ENCODE data around the gene PDE8A. TPM values are rescaled to one million over a fixed set of nuclear protein-coding genes. Genes with fewer than 3 reads are reported as not detected.
"Not testable (repeated sequence)": the region's sequence is repeated elsewhere in the genome, so short reads cannot be mapped to it uniquely, and the experiment has no call there.

PDE8A gene
- total RNA-seq, 1 experiment from 2014 or later = 32.0 TPM

DNA sequence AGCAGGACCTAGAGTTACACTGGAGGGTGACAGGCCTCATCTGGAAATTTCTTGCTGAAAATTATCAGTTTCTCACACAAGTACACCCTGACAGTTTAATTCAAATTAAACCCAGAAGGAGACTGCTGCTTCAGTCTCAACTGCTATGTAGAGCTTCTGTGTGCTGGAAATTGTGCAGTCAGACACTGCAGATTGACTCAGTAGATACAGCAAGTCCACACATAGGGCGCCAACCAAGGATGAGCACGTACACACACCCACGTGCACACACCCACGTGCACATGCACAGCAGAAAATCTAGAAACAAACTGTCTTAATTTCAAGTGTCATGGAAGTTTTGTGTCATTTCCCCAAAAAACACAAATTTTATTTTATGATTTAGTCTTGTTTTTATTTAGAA is 192.9 kb downstream of the PDE8A start:
- Mint-ChIP-seq H3K27ac (ENCODE audit: unreplicated experiment) (no peak overlapping the region), H3K4me3 (ENCODE audit: unreplicated experiment) (no peak overlapping the region), H3K9me3 (ENCODE audit: unreplicated experiment) (peaks cover 33% of the 10 kb centered on the region), H3K27me3 (ENCODE audit: insufficient read depth, unreplicated experiment) (no peaks in the 10 kb centered on the region), H3K36me3 (ENCODE audit: insufficient read depth, unreplicated experiment) (peaks cover 6% of the 10 kb centered on the region), H3K4me1 (ENCODE audit: low read depth, unreplicated experiment) (no peaks in the 10 kb centered on the region)
- BruUV-seq (replicated peaks) = no TSS peak
- Histone ChIP-seq H3K9me3 (peaks cover 4% of the 10 kb centered on the region; the same call in 1 of the 2 replicates), H3K27me3 (replicated peaks; ENCODE audit: control insufficient read depth, insufficient read depth, low read length) (no peaks in the 10 kb centered on the region), H3K4me1 (no peaks in the 10 kb centered on the region), H3K4me3 (ENCODE audit: low read depth, low read length) (no peak overlapping the region), H3K36me3 (ENCODE audit: control insufficient read depth, insufficient read depth, low read length) (no peaks in the 10 kb centered on the region)
- no peak for DNase-seq
- CTCF ChIA-PET = no interaction called here
- POLR2A ChIA-PET = no interaction called here
- intact Hi-C loops (cut with micrococcal nuclease; ENCODE audit: unreplicated experiment) = no loop called here
- TF ChIP-seq, protein P1, sequence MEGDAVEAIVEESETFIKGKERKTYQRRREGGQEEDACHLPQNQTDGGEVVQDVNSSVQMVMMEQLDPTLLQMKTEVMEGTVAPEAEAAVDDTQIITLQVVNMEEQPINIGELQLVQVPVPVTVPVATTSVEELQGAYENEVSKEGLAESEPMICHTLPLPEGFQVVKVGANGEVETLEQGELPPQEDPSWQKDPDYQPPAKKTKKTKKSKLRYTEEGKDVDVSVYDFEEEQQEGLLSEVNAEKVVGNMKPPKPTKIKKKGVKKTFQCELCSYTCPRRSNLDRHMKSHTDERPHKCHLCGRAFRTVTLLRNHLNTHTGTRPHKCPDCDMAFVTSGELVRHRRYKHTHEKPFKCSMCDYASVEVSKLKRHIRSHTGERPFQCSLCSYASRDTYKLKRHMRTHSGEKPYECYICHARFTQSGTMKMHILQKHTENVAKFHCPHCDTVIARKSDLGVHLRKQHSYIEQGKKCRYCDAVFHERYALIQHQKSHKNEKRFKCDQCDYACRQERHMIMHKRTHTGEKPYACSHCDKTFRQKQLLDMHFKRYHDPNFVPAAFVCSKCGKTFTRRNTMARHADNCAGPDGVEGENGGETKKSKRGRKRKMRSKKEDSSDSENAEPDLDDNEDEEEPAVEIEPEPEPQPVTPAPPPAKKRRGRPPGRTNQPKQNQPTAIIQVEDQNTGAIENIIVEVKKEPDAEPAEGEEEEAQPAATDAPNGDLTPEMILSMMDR (IDR thresholded peaks at IDR 0.05; ENCODE audit: insufficient read depth in 1 of 2, low read depth in 1 of 2, low read length in 1 of 2, severe bottlenecking in 1 of 2, unreplicated experiment in 1 of 2) = no peak

DNA sequence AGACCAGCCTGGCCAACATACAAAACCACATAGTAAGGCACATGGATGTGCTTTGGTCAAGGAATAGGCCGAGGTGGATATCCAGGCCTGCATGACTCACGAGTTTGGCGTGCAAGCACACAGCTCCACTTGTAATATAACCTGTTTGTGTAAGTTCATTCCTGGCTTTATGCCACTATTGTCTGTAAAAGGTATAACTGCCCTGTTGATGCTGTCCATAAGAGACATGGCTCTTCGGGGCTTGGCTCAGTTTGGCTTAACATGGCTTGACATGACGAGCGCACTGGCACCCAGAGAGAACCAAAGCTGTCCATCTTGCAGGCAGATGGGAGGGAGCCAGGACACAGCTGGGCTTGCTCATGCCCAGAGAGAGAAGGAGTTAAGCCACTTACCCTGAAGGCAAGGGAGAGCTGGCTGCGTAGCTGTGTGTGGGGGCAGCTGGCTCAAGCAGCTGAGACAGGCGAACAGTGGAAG is 195.4 kb downstream of the PDE8A start:
- peaks cover 12% of the 10 kb centered on the region for H3K9me3 Mint-ChIP-seq (ENCODE audit: unreplicated experiment)
- H3K4me3 Mint-ChIP-seq (ENCODE audit: unreplicated experiment); H3K27ac Mint-ChIP-seq (ENCODE audit: unreplicated experiment); H3K36me3 Mint-ChIP-seq (ENCODE audit: insufficient read depth, unreplicated experiment); H3K27me3 Mint-ChIP-seq (ENCODE audit: insufficient read depth, unreplicated experiment); BruUV-seq (replicated peaks); H3K9me3 ChIP-seq; H3K36me3 ChIP-seq (ENCODE audit: control insufficient read depth, insufficient read depth, low read length); POLR2A ChIA-PET; H3K4me1 Mint-ChIP-seq (ENCODE audit: low read depth, unreplicated experiment); H3K27me3 ChIP-seq (replicated peaks; ENCODE audit: control insufficient read depth, insufficient read depth, low read length); H3K4me3 ChIP-seq (ENCODE audit: low read depth, low read length); H3K4me1 ChIP-seq; intact Hi-C loops (cut with micrococcal nuclease; ENCODE audit: unreplicated experiment): not testable (repeated sequence)
- peak; percentile 12 to 49 for DNase-seq
- CTCF ChIA-PET = interaction anchor here (0.9 kb wide), 1 partner anchor 8 kb away, joined by 3 read pairs; no protein-coding TSS in a partner anchor

DNA sequence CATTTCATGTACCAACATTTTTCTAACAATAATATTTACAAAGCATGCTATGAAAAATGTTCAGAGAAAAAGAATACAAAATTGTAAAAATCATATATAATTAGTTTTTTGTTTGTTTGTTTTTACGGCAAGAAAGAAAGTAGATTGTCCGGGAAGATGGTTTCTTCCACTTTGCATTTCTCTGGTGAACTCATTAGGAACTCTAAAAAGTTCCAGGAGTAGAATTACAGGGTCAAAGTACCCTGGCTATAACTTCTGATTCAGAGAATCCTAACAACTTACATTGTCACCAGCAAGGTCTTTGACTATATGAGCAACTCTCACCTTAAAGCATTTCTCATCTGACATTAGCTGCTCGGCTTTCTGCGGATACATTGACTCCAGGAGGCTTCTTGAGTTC is 196.7 kb downstream of the PDE8A start:
- Histone ChIP-seq H3K27me3 (replicated peaks; ENCODE audit: control insufficient read depth, insufficient read depth, low read length) (no peaks in the 10 kb centered on the region), H3K4me1 (no peaks in the 10 kb centered on the region), H3K9me3 (no peaks in the 10 kb centered on the region), H3K4me3 (ENCODE audit: low read depth, low read length) (no peak overlapping the region), H3K36me3 (ENCODE audit: control insufficient read depth, insufficient read depth, low read length) (no peaks in the 10 kb centered on the region)
- H3K36me3 Mint-ChIP-seq (ENCODE audit: insufficient read depth, unreplicated experiment) = no peaks in the 10 kb centered on the region
- H3K4me1 Mint-ChIP-seq (ENCODE audit: low read depth, unreplicated experiment) = no peaks in the 10 kb centered on the region
- no TSS peak for BruUV-seq (replicated peaks)
- TF ChIP-seq, protein P1 (IDR thresholded peaks at IDR 0.05; ENCODE audit: insufficient read depth in 1 of 2, low read depth in 1 of 2, low read length in 1 of 2, severe bottlenecking in 1 of 2, unreplicated experiment in 1 of 2) = no peak
- CTCF ChIA-PET = no interaction called here
- intact Hi-C loops (cut with micrococcal nuclease; ENCODE audit: unreplicated experiment) = no loop called here
- no peak overlapping the region for H3K4me3 Mint-ChIP-seq (ENCODE audit: unreplicated experiment)
- no peaks in the 10 kb centered on the region for H3K9me3 Mint-ChIP-seq (ENCODE audit: unreplicated experiment)
- H3K27ac Mint-ChIP-seq (ENCODE audit: unreplicated experiment) = no peak overlapping the region
- DNase-seq = no peak
- POLR2A ChIA-PET = no interaction called here
- H3K27me3 Mint-ChIP-seq (ENCODE audit: insufficient read depth, unreplicated experiment) = no peaks in the 10 kb centered on the region

DNA sequence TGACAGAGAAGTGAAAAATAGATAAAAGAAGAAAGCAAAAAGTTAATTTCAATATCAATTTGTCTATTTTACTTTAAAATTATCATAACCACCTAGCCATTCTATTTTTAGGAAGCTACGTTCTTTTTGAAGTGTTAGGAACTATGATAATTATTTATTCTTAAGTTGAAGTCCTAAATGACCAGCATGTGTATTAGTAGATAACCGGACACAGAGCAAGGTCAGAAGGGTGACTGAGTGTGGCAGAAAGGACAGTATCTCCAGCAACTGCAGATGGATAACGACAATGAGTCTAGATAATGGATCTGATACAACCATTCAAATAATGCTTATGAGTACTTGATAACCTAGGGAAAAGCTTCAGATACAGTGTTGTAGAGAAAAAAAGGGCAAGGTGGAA is 198.0 kb downstream of the PDE8A start:
- no peaks in the 10 kb centered on the region for H3K27me3 ChIP-seq (replicated peaks; ENCODE audit: control insufficient read depth, insufficient read depth, low read length)
- no peak overlapping the region for H3K4me3 ChIP-seq (ENCODE audit: low read depth, low read length)
- Mint-ChIP-seq H3K36me3 (ENCODE audit: insufficient read depth, unreplicated experiment) (no peaks in the 10 kb centered on the region), H3K9me3 (ENCODE audit: unreplicated experiment) (no peaks in the 10 kb centered on the region), H3K27ac (ENCODE audit: unreplicated experiment) (no peak overlapping the region), H3K4me1 (ENCODE audit: low read depth, unreplicated experiment) (no peaks in the 10 kb centered on the region), H3K4me3 (ENCODE audit: unreplicated experiment) (no peak overlapping the region), H3K27me3 (ENCODE audit: insufficient read depth, unreplicated experiment) (no peaks in the 10 kb centered on the region)
- H3K9me3 ChIP-seq = no peaks in the 10 kb centered on the region
- TF ChIP-seq, protein P1 (IDR thresholded peaks at IDR 0.05; ENCODE audit: insufficient read depth in 1 of 2, low read depth in 1 of 2, low read length in 1 of 2, severe bottlenecking in 1 of 2, unreplicated experiment in 1 of 2) = no peak
- intact Hi-C loops (cut with micrococcal nuclease; ENCODE audit: unreplicated experiment) = no loop called here
- ChIA-PET POLR2A (no interaction called here), CTCF (no interaction called here)
- no peaks in the 10 kb centered on the region for H3K36me3 ChIP-seq (ENCODE audit: control insufficient read depth, insufficient read depth, low read length)
- H3K4me1 ChIP-seq = no peaks in the 10 kb centered on the region
- BruUV-seq (replicated peaks) = no TSS peak
- DNase-seq = no peak

DNA sequence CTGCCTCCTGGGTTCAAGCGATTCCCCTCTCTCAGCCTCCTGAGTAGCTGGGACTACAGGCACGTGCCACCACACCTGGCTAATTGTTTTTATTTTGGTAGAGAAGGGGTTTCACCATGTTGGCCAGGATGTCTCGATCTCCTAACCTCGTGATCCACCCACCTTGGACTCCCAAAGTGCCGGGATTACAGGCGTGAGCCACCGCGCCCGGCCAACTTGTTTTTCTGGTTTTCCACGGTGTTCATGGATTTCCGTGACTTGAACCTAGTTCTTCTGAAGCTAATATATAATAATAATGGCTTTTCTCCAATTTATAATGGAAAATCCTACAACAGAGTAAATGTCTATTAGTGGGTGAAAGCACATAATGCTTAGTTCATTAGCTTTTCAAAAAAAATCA is 203.7 kb downstream of the PDE8A start:
- H3K4me3 ChIP-seq (ENCODE audit: low read depth, low read length); H3K27me3 ChIP-seq (replicated peaks; ENCODE audit: control insufficient read depth, insufficient read depth, low read length); H3K36me3 Mint-ChIP-seq (ENCODE audit: insufficient read depth, unreplicated experiment); POLR2A ChIA-PET; H3K27me3 Mint-ChIP-seq (ENCODE audit: insufficient read depth, unreplicated experiment); H3K36me3 ChIP-seq (ENCODE audit: control insufficient read depth, insufficient read depth, low read length); H3K4me3 Mint-ChIP-seq (ENCODE audit: unreplicated experiment); intact Hi-C loops (cut with micrococcal nuclease; ENCODE audit: unreplicated experiment); CTCF ChIA-PET; DNase-seq; H3K27ac Mint-ChIP-seq (ENCODE audit: unreplicated experiment); H3K9me3 ChIP-seq; H3K4me1 Mint-ChIP-seq (ENCODE audit: low read depth, unreplicated experiment); BruUV-seq (replicated peaks); H3K9me3 Mint-ChIP-seq (ENCODE audit: unreplicated experiment); H3K4me1 ChIP-seq: not testable (repeated sequence)
